HCT116 (cell line): ENCODE data around the gene CNBD2.

ENCODE experiments used
- CTCF ChIP-seq, 3 experiments: fragments of 200-600 bp in 1 of 3; sonication (generic) in 1 of 3; IDR thresholded peaks in 2 of 3; conservative IDR thresholded peaks in 1 of 3; 2 replicates each; pipeline ENCODE4 v1.5.1; 2012 to 2017; ENCODE audit warnings: low read depth in 2 of 3, low read length in 2 of 3, antibody characterized with exemption in 1 of 3, borderline replicate concordance in 1 of 3, control low read depth in 1 of 3, mild to moderate bottlenecking in 1 of 3, mixed read lengths in 1 of 3, mixed run types in 1 of 3, moderate library complexity in 1 of 3; ENCODE audit not compliant: insufficient read depth in 1 of 3
- EGR1 ChIP-seq: IDR thresholded peaks from 2 replicates; pipeline ENCODE4 v1.6.1; 2012; ENCODE audit warnings: low read depth
- EZH2 ChIP-seq: fragments of 200-600 bp; sonication (generic); IDR thresholded peaks from 2 replicates; pipeline ENCODE4 v1.6.1; 2017; ENCODE audit warnings: antibody characterized with exemption, mixed run types
- EZH2phosphoT487 ChIP-seq: fragments of 200-600 bp; IDR thresholded peaks from 2 replicates; pipeline ENCODE4 v1.6.1; 2018; ENCODE audit warnings: antibody characterized with exemption, borderline replicate concordance
- POLR2A ChIP-seq: IDR thresholded peaks from 2 replicates; pipeline ENCODE4 v1.7.0; 2011; ENCODE audit warnings: borderline replicate concordance; ENCODE audit not compliant: insufficient read depth, insufficient read length; ENCODE audit errors: extremely low read depth
- POLR2AphosphoS5 ChIP-seq: IDR thresholded peaks from 2 replicates; pipeline ENCODE4 v1.6.1; 2011; ENCODE audit warnings: mild to moderate bottlenecking, low read depth, low read length, moderate library complexity
- SP1 ChIP-seq: IDR thresholded peaks from 2 replicates; pipeline ENCODE4 v1.6.1; 2012; ENCODE audit warnings: low read depth
- YY1 ChIP-seq: IDR thresholded peaks from 2 replicates; pipeline ENCODE4 v1.6.1; 2011; ENCODE audit warnings: low read length, low read depth, moderate library complexity, mild to moderate bottlenecking; ENCODE audit not compliant: insufficient replicate concordance; ENCODE audit errors: extremely low read depth

GRCh38 chr20:35947907-35948306 lies 20.5 kb upstream of the CNBD2 start:
- no peak for TF ChIP-seq CTCF (IDR thresholded peaks at IDR 0.05 in 2 of 3, conservative IDR thresholded peaks at IDR 0.05 in 1 of 3; ENCODE audit: borderline replicate concordance in 1 of 3, insufficient read depth in 1 of 3, low read depth in 2 of 3, low read length in 2 of 3)
- TF ChIP-seq POLR2AphosphoS5 = no peak
- TF ChIP-seq SP1 = no peak
- no peak for TF ChIP-seq POLR2A
- no peak for TF ChIP-seq EZH2
- no peak for TF ChIP-seq YY1
- no peak for TF ChIP-seq EGR1
- no peak for TF ChIP-seq EZH2phosphoT487
